ENCODE data around the gene INTS3.
A peak's percentile ranks its signal among the peaks of the same experiment; 100 is the strongest.

The INTS3 gene

DNA sequence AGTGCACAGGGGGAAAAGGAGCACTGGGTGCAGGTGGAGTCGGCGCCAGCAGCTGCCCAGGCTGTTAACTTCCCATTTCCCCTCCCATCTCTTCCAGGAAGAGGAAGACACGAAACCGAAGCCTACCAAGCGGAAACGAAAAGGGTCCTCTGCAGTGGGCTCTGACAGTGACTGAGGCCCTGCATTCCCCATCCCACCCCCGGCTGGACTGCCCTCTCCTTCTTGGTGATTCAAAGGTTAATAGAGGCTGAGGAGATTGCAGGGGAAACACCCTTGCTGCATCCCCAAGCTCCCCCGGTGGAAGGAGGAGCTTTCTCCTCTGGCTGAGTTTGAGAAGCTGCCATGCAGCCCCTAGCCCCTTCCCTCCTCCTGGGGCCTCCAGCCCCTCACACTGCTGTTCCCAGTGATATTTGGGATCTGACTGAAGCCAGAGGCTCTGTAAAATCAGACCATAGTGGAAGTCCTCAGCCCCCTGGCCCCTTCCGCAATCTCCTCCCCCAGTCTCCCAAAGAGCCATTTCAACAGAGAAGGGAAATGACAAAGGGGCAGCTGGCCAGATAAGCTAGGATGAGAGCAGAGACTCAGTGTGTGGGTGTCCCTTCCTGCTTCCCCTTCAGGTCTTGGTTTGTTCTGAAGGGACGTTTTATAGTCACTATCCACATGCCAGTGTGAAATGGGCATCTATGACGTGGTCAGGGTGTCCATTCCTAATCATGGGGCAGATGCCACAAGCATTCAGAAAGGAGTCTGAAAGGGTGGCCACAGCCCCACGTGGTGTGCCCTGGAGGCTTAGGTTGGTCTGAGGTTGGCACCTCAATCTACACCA, 45.5 kb downstream of the INTS3 start:
- peaks cover 43% of the 10 kb centered on the region for H3K4me1 ChIP-seq (ENCODE audit: control insufficient read depth, insufficient read depth, low read length)
- H3K4me3 ChIP-seq (ENCODE audit: low read length in 2 of 2) = no peak overlapping the region
- H3K36me3 ChIP-seq (ENCODE audit: control insufficient read depth in 2 of 2, insufficient read depth in 2 of 2, low read length in 2 of 2) = peaks cover 25 to 36% of the 10 kb centered on the region in 2 donors
- no peaks in the 10 kb centered on the region for H3K27me3 ChIP-seq (ENCODE audit: control insufficient read depth in 1 of 2, insufficient read depth in 2 of 2, low read length in 2 of 2)
- H3K27ac ChIP-seq (ENCODE audit: low read length) = peak overlapping the region; percentile 37
- peak overlapping the region in 1 of 2 donors; percentile 5 for H3K9ac ChIP-seq (ENCODE audit: low read length in 2 of 2)
- H3K9me3 ChIP-seq (ENCODE audit: control insufficient read depth in 2 of 2, low read length in 2 of 2) = no peaks in the 10 kb centered on the region

- Histone ChIP-seq H3K27ac (ENCODE audit: low read length) (peak overlapping the region; percentile 88), H3K4me3 (ENCODE audit: low read length in 2 of 2) (peak overlapping the region in 1 of 2 donors; percentile 91), H3K4me1 (ENCODE audit: control insufficient read depth, insufficient read depth, low read length) (peaks cover 48% of the 10 kb centered on the region), H3K9me3 (ENCODE audit: control insufficient read depth in 2 of 2, low read length in 2 of 2) (no peaks in the 10 kb centered on the region), H3K36me3 (ENCODE audit: control insufficient read depth in 2 of 2, insufficient read depth in 2 of 2, low read length in 2 of 2) (peaks cover 17 to 30% of the 10 kb centered on the region in 2 donors), H3K27me3 (ENCODE audit: control insufficient read depth in 1 of 2, insufficient read depth in 2 of 2, low read length in 2 of 2) (no peaks in the 10 kb centered on the region), H3K9ac (ENCODE audit: low read length in 2 of 2) (peak overlapping the region; percentile 29 to 74)
Measured at GRCh38 chr1:153774026-153774595, 46.3 kb downstream of the INTS3 start.

DNA sequence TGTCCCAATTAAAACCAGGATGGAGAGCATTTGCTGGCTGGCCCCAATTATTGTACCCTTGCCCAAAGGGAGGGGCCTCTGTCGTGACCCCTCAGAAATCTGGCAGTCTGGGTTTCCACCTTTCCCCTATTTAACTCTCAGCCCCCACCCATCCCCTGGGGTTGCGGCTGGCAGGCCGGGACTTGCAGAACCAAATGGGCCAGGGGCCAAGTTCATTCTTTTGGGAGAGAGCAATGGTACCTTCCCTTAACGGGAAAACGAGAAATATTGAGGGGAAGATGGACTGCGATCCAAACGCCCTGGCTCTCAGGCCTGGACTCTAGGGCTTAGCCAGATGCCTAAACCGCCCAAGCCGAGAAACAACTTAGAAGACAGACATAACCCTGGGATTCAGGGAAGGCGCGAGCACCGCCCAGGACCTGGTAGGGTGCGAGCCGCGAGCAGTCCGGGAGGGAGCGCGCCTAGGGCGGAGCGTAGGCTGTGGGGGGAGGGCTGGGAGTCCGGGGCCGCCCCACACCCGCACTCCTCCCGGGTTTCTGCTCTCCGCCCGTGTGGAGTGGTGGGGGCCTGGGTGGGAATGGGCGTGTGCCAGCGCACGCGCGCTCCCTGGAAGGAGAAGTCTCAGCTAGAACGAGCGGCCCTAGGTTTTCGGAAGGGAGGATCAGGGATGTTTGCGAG, 47.1 kb downstream of the INTS3 start, which contains the start of gene SLC27A3:
TSS of gene SLC27A3 (plus strand) at position 628 of the 678 bp plus-strand sequence. CDS start 91 bp downstream, outside the sequence.
- Histone ChIP-seq H3K9ac (ENCODE audit: low read length in 2 of 2) (peak within 1 kb of the TSS; percentile 74 to 81), H3K9me3 (ENCODE audit: control insufficient read depth in 2 of 2, low read length in 2 of 2) (no peaks in the 10 kb centered on the region), H3K27me3 (ENCODE audit: control insufficient read depth in 1 of 2, insufficient read depth in 2 of 2, low read length in 2 of 2) (no peaks in the 10 kb centered on the region), H3K4me3 (ENCODE audit: low read length in 2 of 2) (peak within 1 kb of the TSS; percentile 82 to 91), H3K4me1 (ENCODE audit: control insufficient read depth, insufficient read depth, low read length) (peaks cover 49% of the 10 kb centered on the region), H3K36me3 (ENCODE audit: control insufficient read depth in 2 of 2, insufficient read depth in 2 of 2, low read length in 2 of 2) (peaks cover 13 to 25% of the 10 kb centered on the region in 2 donors), H3K27ac (ENCODE audit: low read length) (peak within 1 kb of the TSS; percentile 88)

GRCh38 chr1:153775458-153776327, 47.8 kb downstream of the INTS3 start:
- Histone ChIP-seq H3K9ac (ENCODE audit: low read length in 2 of 2) (peak overlapping the region; percentile 74 to 81), H3K36me3 (ENCODE audit: control insufficient read depth in 2 of 2, insufficient read depth in 2 of 2, low read length in 2 of 2) (peaks cover 8 to 19% of the 10 kb centered on the region in 2 donors), H3K4me3 (ENCODE audit: low read length in 2 of 2) (peak overlapping the region; percentile 82 to 91), H3K4me1 (ENCODE audit: control insufficient read depth, insufficient read depth, low read length) (peaks cover 53% of the 10 kb centered on the region), H3K27ac (ENCODE audit: low read length) (peak overlapping the region; percentile 88), H3K27me3 (ENCODE audit: control insufficient read depth in 1 of 2, insufficient read depth in 2 of 2, low read length in 2 of 2) (no peaks in the 10 kb centered on the region), H3K9me3 (ENCODE audit: control insufficient read depth in 2 of 2, low read length in 2 of 2) (no peaks in the 10 kb centered on the region)

DNA sequence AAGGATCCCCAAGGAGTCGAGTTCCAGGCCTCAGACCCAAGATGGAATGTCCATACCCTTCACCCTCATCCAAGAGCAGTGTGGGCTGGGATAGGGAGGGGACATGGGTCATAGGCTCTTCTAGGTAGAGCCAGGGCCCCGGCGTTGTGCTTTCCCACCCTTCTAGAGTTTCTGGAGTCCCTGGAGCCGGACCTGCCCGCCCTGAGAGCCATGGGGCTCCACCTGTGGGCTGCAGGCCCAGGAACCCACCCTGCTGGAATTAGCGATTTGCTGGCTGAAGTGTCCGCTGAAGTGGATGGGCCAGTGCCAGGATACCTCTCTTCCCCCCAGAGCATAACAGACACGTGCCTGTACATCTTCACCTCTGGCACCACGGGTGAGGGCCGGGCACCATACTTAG, 48.5 kb downstream of the INTS3 start:
- peak overlapping the region; percentile 88 for H3K27ac ChIP-seq (ENCODE audit: low read length)
- H3K27me3 ChIP-seq (ENCODE audit: control insufficient read depth in 1 of 2, insufficient read depth in 2 of 2, low read length in 2 of 2) = no peaks in the 10 kb centered on the region
- peak overlapping the region; percentile 82 to 91 for H3K4me3 ChIP-seq (ENCODE audit: low read length in 2 of 2)
- peak overlapping the region; percentile 74 to 81 for H3K9ac ChIP-seq (ENCODE audit: low read length in 2 of 2)
- peaks cover 8 to 16% of the 10 kb centered on the region in 2 donors for H3K36me3 ChIP-seq (ENCODE audit: control insufficient read depth in 2 of 2, insufficient read depth in 2 of 2, low read length in 2 of 2)
- H3K9me3 ChIP-seq (ENCODE audit: control insufficient read depth in 2 of 2, low read length in 2 of 2) = no peaks in the 10 kb centered on the region
- peaks cover 53% of the 10 kb centered on the region for H3K4me1 ChIP-seq (ENCODE audit: control insufficient read depth, insufficient read depth, low read length)

DNA sequence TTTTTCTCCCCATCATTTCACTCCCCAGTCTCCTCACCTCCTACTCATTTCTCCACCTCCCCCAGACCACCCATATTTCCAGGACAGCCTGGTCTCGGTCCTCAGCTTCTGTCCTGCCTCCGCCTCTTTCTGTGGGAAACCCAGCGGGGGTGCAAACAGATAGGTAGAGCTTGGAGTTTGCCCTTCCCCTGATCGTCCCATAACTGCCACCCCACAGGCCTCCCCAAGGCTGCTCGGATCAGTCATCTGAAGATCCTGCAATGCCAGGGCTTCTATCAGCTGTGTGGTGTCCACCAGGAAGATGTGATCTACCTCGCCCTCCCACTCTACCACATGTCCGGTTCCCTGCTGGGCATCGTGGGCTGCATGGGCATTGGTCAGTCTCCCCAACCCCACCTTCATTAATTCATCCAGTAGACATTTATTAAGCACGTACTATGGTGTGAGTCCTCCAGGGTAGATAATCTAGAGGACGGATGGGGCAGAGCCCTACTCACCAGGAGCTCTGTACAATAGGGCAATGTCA, 49.1 kb downstream of the INTS3 start:
- Histone ChIP-seq H3K4me1 (ENCODE audit: control insufficient read depth, insufficient read depth, low read length) (peaks cover 53% of the 10 kb centered on the region), H3K36me3 (ENCODE audit: control insufficient read depth in 2 of 2, insufficient read depth in 2 of 2, low read length in 2 of 2) (peaks cover 6 to 15% of the 10 kb centered on the region in 2 donors)

DNA sequence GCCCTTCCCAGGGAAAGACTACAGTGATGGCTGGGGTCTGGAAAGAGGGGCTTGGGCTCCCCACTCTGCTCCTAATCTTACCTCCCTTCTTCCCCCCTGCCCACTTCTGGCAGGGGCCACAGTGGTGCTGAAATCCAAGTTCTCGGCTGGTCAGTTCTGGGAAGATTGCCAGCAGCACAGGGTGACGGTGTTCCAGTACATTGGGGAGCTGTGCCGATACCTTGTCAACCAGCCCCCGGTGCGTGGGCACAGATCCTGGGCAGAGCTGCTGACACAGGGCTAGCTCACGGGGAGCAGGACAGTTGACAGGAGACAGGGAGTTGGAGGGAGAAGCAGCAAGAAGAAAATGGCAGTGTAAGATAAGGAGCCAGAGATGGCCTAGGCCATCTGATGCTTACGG, 49.8 kb downstream of the INTS3 start:
- H3K9ac ChIP-seq (ENCODE audit: low read length in 2 of 2) = peak overlapping the region in 1 of 2 donors; percentile 16
- H3K4me3 ChIP-seq (ENCODE audit: low read length in 2 of 2) = peak overlapping the region in 1 of 2 donors; percentile 35
- peaks cover 6 to 9% of the 10 kb centered on the region in 2 donors for H3K36me3 ChIP-seq (ENCODE audit: control insufficient read depth in 2 of 2, insufficient read depth in 2 of 2, low read length in 2 of 2)
- no peaks in the 10 kb centered on the region for H3K9me3 ChIP-seq (ENCODE audit: control insufficient read depth in 2 of 2, low read length in 2 of 2)
- H3K27ac ChIP-seq (ENCODE audit: low read length) = peak overlapping the region; percentile 41
- H3K27me3 ChIP-seq (ENCODE audit: control insufficient read depth in 1 of 2, insufficient read depth in 2 of 2, low read length in 2 of 2) = no peaks in the 10 kb centered on the region
- H3K4me1 ChIP-seq (ENCODE audit: control insufficient read depth, insufficient read depth, low read length) = peaks cover 53% of the 10 kb centered on the region

More for the DNA sequence above, 49.1 kb downstream of the INTS3 start:
- Histone ChIP-seq H3K27ac (ENCODE audit: low read length) (peak overlapping the region; percentile 41), H3K9ac (ENCODE audit: low read length in 2 of 2) (peak overlapping the region; percentile 29 to 74), H3K4me3 (ENCODE audit: low read length in 2 of 2) (peak overlapping the region; percentile 82 to 91), H3K27me3 (ENCODE audit: control insufficient read depth in 1 of 2, insufficient read depth in 2 of 2, low read length in 2 of 2) (no peaks in the 10 kb centered on the region), H3K9me3 (ENCODE audit: control insufficient read depth in 2 of 2, low read length in 2 of 2) (no peaks in the 10 kb centered on the region)

DNA sequence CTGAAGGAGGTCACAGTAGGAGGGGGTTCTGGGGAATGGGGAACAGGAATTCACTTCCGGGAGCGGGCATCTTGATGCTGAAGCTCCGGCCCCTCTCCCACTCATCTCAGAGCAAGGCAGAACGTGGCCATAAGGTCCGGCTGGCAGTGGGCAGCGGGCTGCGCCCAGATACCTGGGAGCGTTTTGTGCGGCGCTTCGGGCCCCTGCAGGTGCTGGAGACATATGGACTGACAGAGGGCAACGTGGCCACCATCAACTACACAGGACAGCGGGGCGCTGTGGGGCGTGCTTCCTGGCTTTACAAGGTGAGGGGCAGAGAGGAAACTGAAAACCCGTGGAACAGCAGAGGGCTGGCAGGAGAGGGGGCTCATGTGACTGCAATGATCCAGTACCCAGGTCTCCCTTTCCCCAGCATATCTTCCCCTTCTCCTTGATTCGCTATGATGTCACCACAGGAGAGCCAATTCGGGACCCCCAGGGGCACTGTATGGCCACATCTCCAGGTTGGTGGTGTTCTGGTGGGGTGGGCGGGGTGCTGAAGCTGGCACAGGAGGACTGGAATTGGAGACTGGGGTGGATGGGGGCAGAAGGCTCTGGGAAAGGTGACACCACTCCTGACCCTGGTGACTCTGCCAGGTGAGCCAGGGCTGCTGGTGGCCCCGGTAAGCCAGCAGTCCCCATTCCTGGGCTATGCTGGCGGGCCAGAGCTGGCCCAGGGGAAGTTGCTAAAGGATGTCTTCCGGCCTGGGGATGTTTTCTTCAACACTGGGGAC, 50.4 kb downstream of the INTS3 start:
- Histone ChIP-seq H3K27me3 (ENCODE audit: control insufficient read depth in 1 of 2, insufficient read depth in 2 of 2, low read length in 2 of 2) (no peaks in the 10 kb centered on the region), H3K4me1 (ENCODE audit: control insufficient read depth, insufficient read depth, low read length) (peaks cover 58% of the 10 kb centered on the region), H3K4me3 (ENCODE audit: low read length in 2 of 2) (peak overlapping the region in 1 of 2 donors; percentile 35), H3K9ac (ENCODE audit: low read length in 2 of 2) (peak overlapping the region in 1 of 2 donors; percentile 16), H3K27ac (ENCODE audit: low read length) (peak overlapping the region; percentile 41), H3K9me3 (ENCODE audit: control insufficient read depth in 2 of 2, low read length in 2 of 2) (no peaks in the 10 kb centered on the region), H3K36me3 (ENCODE audit: control insufficient read depth in 2 of 2, insufficient read depth in 2 of 2, low read length in 2 of 2) (peaks cover 2 to 7% of the 10 kb centered on the region in 2 donors)

DNA sequence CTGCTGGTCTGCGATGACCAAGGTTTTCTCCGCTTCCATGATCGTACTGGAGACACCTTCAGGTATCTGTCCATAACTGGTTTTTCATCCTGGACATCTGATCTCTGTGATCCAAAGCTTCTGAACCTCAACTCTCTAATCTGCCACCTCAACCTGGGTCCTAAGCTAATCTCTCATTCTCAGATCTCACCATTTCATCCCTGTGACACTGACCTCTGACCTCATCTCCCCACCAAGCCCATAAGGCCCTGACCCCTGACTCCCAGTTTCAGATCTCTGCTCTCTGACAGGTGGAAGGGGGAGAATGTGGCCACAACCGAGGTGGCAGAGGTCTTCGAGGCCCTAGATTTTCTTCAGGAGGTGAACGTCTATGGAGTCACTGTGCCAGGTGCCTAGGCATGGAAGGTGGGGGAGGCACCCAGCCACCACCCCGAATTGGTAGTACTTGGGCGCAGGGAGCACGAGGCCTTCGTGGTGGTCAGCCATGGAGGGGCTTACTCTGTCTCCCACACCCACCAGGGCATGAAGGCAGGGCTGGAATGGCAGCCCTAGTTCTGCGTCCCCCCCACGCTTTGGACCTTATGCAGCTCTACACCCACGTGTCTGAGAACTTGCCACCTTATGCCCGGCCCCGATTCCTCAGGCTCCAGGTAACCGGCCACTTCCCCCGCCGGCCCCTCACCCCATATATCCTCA, 51.1 kb downstream of the INTS3 start:
- Histone ChIP-seq H3K4me3 (ENCODE audit: low read length in 2 of 2) (no peak overlapping the region), H3K4me1 (ENCODE audit: control insufficient read depth, insufficient read depth, low read length) (peaks cover 61% of the 10 kb centered on the region), H3K27ac (ENCODE audit: low read length) (no peak overlapping the region), H3K9me3 (ENCODE audit: control insufficient read depth in 2 of 2, low read length in 2 of 2) (no peaks in the 10 kb centered on the region), H3K36me3 (ENCODE audit: control insufficient read depth in 2 of 2, insufficient read depth in 2 of 2, low read length in 2 of 2) (peaks cover 0 to 4% of the 10 kb centered on the region in 2 donors), H3K27me3 (ENCODE audit: control insufficient read depth in 1 of 2, insufficient read depth in 2 of 2, low read length in 2 of 2) (no peaks in the 10 kb centered on the region), H3K9ac (ENCODE audit: low read length in 2 of 2) (no peak overlapping the region)

Data from stomach smooth muscle (tissue), 2 donors.